HEK293 (cell line): ENCODE results near the gene FREM1.

Experiments
- CTCF ChIA-PET: fragments of 350-600 bp; formaldehyde crosslinking; extraction: SDS; loops from one replicate; lab custom pipeline; 2021; ENCODE audit warnings: antibody characterized with exemption; lab: Yijun Ruan, JAX
- POLR2A ChIA-PET: fragments of 300-600 bp; formaldehyde crosslinking; extraction: SDS; loops from one replicate; lab custom pipeline; 2020; ENCODE audit warnings: antibody characterized with exemption, inconsistent platforms; lab: Yijun Ruan, JAX
- H3K27ac ChIP-seq: fragments of 200-500 bp; sonication (Bioruptor generic); 2 replicates; pipeline ENCODE4 v1.5.1; 2014; ENCODE audit warnings: low read depth, low read length, control low read depth, inconsistent platforms; ENCODE audit errors: extremely low read depth
- H3K36me3 ChIP-seq, 2 experiments: fragments of 200-500 bp in 1 of 2; sonication (Bioruptor generic) in 1 of 2; 1 replicate in 1 of 2; 2 replicates in 1 of 2; pipeline ENCODE4 v1.5.1; 2014 to 2017; ENCODE audit warnings: inconsistent platforms in 2 of 2, low read length in 2 of 2; ENCODE audit not compliant: control insufficient read depth in 2 of 2, insufficient read depth in 1 of 2
- H3K4me1 ChIP-seq: fragments of 200-500 bp; sonication (Bioruptor generic); 2 replicates; pipeline ENCODE4 v1.5.1; 2014; ENCODE audit warnings: mild to moderate bottlenecking, low read length, inconsistent platforms; ENCODE audit not compliant: control insufficient read depth, insufficient read depth
- H3K4me3 ChIP-seq: 2 replicates; pipeline ENCODE4 v1.5.1; 2011; ENCODE audit warnings: low read depth, mild to moderate bottlenecking, control low read depth, low read length, moderate library complexity
- H3K9me3 ChIP-seq: fragments of 200-500 bp; sonication (Bioruptor generic); 2 replicates; pipeline ENCODE4 v1.5.1; 2014; ENCODE audit warnings: low read depth, low read length, inconsistent platforms; ENCODE audit not compliant: control insufficient read depth, insufficient read depth
- GLI2 ChIP-seq: fragments of 450-650 bp; formaldehyde crosslinking; IDR thresholded peaks from 2 replicates; pipeline ENCODE4; 2017; ENCODE audit warnings: missing biosample characterization, missing genetic modification characterization, low read depth, borderline replicate concordance
- GLI4 ChIP-seq: fragments of 450-650 bp; formaldehyde crosslinking; IDR thresholded peaks from 2 replicates; pipeline ENCODE4 v1.5.1; 2016; ENCODE audit warnings: missing biosample characterization, missing genetic modification characterization
- HOXD13 ChIP-seq: sonication (generic); formaldehyde crosslinking; IDR thresholded peaks from 2 replicates; pipeline ENCODE4 v1.8.0; 2022; ENCODE audit warnings: missing genetic modification reagents, borderline replicate concordance
- KLF10 ChIP-seq: fragments of 450-650 bp; IDR thresholded peaks from 2 replicates; pipeline ENCODE4 v1.5.1; 2018; ENCODE audit warnings: missing biosample characterization, mild to moderate bottlenecking, missing genetic modification characterization
- MYNN ChIP-seq: fragments of 450-650 bp; formaldehyde crosslinking; IDR thresholded peaks from 2 replicates; pipeline ENCODE4 v1.5.1; 2016; ENCODE audit warnings: missing biosample characterization, missing genetic modification characterization, borderline replicate concordance
- REPIN1 ChIP-seq: fragments of 450-650 bp; formaldehyde crosslinking; IDR thresholded peaks from 2 replicates; pipeline ENCODE4 v1.5.1; 2017; ENCODE audit warnings: missing biosample characterization, missing genetic modification characterization, low read depth
- YY1 ChIP-seq: fragments of 450-650 bp; formaldehyde crosslinking; IDR thresholded peaks from 2 replicates; pipeline ENCODE4 v1.5.1; 2018; ENCODE audit warnings: missing biosample characterization, missing genetic modification characterization
- ZBTB17 ChIP-seq: fragments of 450-650 bp; formaldehyde crosslinking; IDR thresholded peaks from 2 replicates; pipeline ENCODE4 v1.5.1; 2016; ENCODE audit warnings: missing biosample characterization, missing genetic modification characterization
- ZBTB49 ChIP-seq: fragments of 450-650 bp; formaldehyde crosslinking; IDR thresholded peaks from 2 replicates; pipeline ENCODE4 v1.5.1; 2016; ENCODE audit warnings: missing biosample characterization, missing genetic modification characterization, low read depth
- ZFP3 ChIP-seq: fragments of 450-650 bp; formaldehyde crosslinking; IDR thresholded peaks from 2 replicates; pipeline ENCODE4 v1.5.1; 2016; ENCODE audit warnings: low read depth, missing biosample characterization, missing genetic modification characterization
- ZNF174 ChIP-seq: fragments of 450-650 bp; formaldehyde crosslinking; IDR thresholded peaks from 2 replicates; pipeline ENCODE4 v1.5.0; 2017; ENCODE audit warnings: missing biosample characterization, mild to moderate bottlenecking, missing genetic modification characterization
- ZNF202 ChIP-seq: fragments of 450-650 bp; formaldehyde crosslinking; IDR thresholded peaks from 2 replicates; pipeline ENCODE4 v1.5.1; 2016; ENCODE audit warnings: missing biosample characterization, missing genetic modification characterization, borderline replicate concordance
- ZNF302 ChIP-seq: fragments of 450-650 bp; formaldehyde crosslinking; IDR thresholded peaks from 2 replicates; pipeline ENCODE4 v1.5.1; 2016; ENCODE audit warnings: missing biosample characterization, missing genetic modification characterization, low read depth
- ZNF37A ChIP-seq: fragments of 450-650 bp; IDR thresholded peaks from 2 replicates; pipeline ENCODE4 v1.5.1; 2018; ENCODE audit warnings: missing biosample characterization, missing genetic modification characterization
- ZNF473 ChIP-seq: fragments of 450-650 bp; formaldehyde crosslinking; IDR thresholded peaks from 2 replicates; pipeline ENCODE4 v1.5.1; 2017; ENCODE audit warnings: missing biosample characterization, missing genetic modification characterization
- ZNF510 ChIP-seq: fragments of 450-650 bp; formaldehyde crosslinking; IDR thresholded peaks from 2 replicates; pipeline ENCODE4 v1.5.1; 2018; ENCODE audit warnings: mild to moderate bottlenecking, missing genetic modification characterization, missing biosample characterization; ENCODE audit not compliant: insufficient replicate concordance
- ZNF548 ChIP-seq: fragments of 450-650 bp; formaldehyde crosslinking; IDR thresholded peaks from 2 replicates; pipeline ENCODE4 v1.5.1; 2016; ENCODE audit warnings: missing biosample characterization, missing genetic modification characterization
- ZNF549 ChIP-seq: fragments of 450-650 bp; IDR thresholded peaks from 2 replicates; pipeline ENCODE4 v1.5.1; 2018; ENCODE audit warnings: missing biosample characterization, missing genetic modification characterization, mild to moderate bottlenecking, inconsistent platforms, moderate library complexity
- ZNF571 ChIP-seq: fragments of 450-650 bp; formaldehyde crosslinking; IDR thresholded peaks from 2 replicates; pipeline ENCODE4 v1.5.0; 2017; ENCODE audit warnings: missing biosample characterization, missing genetic modification characterization
- ZNF580 ChIP-seq: fragments of 450-650 bp; formaldehyde crosslinking; IDR thresholded peaks from 2 replicates; pipeline ENCODE4 v1.5.1; 2016; ENCODE audit warnings: missing biosample characterization, missing genetic modification characterization
- ZNF585B ChIP-seq: fragments of 450-650 bp; formaldehyde crosslinking; IDR thresholded peaks from 2 replicates; pipeline ENCODE4 v1.5.1; 2016; ENCODE audit warnings: missing biosample characterization, missing genetic modification characterization
- ZNF610 ChIP-seq: fragments of 450-650 bp; formaldehyde crosslinking; IDR thresholded peaks from 2 replicates; pipeline ENCODE4 v1.5.1; 2016; ENCODE audit warnings: missing biosample characterization, missing genetic modification characterization, borderline replicate concordance
- ZNF624 ChIP-seq: fragments of 450-650 bp; formaldehyde crosslinking; IDR thresholded peaks from 2 replicates; pipeline ENCODE4 v1.5.1; 2017; ENCODE audit warnings: missing biosample characterization, missing genetic modification characterization
- ZNF654 ChIP-seq: fragments of 450-650 bp; formaldehyde crosslinking; IDR thresholded peaks from 2 replicates; pipeline ENCODE4 v1.5.1; 2016; ENCODE audit warnings: low read depth, missing biosample characterization, missing genetic modification characterization
- ZNF670 ChIP-seq: fragments of 450-650 bp; formaldehyde crosslinking; IDR thresholded peaks from 2 replicates; pipeline ENCODE4 v1.5.1; 2016; ENCODE audit warnings: missing biosample characterization, missing genetic modification characterization, low read depth
- ZNF776 ChIP-seq: fragments of 450-650 bp; formaldehyde crosslinking; IDR thresholded peaks from 2 replicates; pipeline ENCODE4 v1.5.0; 2017; ENCODE audit warnings: missing biosample characterization, missing genetic modification characterization, borderline replicate concordance
- ZNF792 ChIP-seq: fragments of 450-650 bp; formaldehyde crosslinking; IDR thresholded peaks from 2 replicates; pipeline ENCODE4 v1.5.1; 2016; ENCODE audit warnings: missing biosample characterization, missing genetic modification characterization
- ZNF843 ChIP-seq: fragments of 450-650 bp; formaldehyde crosslinking; IDR thresholded peaks from 2 replicates; pipeline ENCODE4 v1.5.1; 2016; ENCODE audit warnings: missing biosample characterization, missing genetic modification characterization

FREM1 gene

GRCh38 chr9:14842269-14842668 lies 68.0 kb downstream of the FREM1 start:
- ChIA-PET POLR2A (no interaction called here), CTCF (no interaction called here)
- Histone ChIP-seq H3K27ac (no peak overlapping the region), H3K4me1 (no peaks in the 10 kb centered on the region), H3K36me3 (peaks cover 0 to 10% of the 10 kb centered on the region in 2 experiments; a peak in 2 of 3 replicates), H3K4me3 (no peak overlapping the region), H3K9me3 (no peaks in the 10 kb centered on the region)
- TF ChIP-seq ZNF473 (no peak), ZNF549 (tag by site-specific recombination) (no peak), KLF10 (tag by site-specific recombination) (no peak)

GRCh38 chr9:14838701-14839100 lies 71.5 kb downstream of the FREM1 start:
- POLR2A ChIA-PET: no interaction called here
- no peak overlapping the region for H3K4me3 ChIP-seq
- TF ChIP-seq HOXD13 (CRISPR knock-in tag) (no peak), MYNN (tag by site-specific recombination) (no peak), ZNF610 (tag by site-specific recombination) (no peak), ZNF302 (tag by site-specific recombination) (no peak), ZNF580 (tag by site-specific recombination) (no peak), ZNF670 (no peak), ZNF776 (tag by site-specific recombination) (no peak), ZNF37A (tag by site-specific recombination) (no peak), ZNF202 (tag by site-specific recombination) (no peak), ZNF654 (tag by site-specific recombination) (no peak), ZBTB17 (no peak), GLI2 (tag by site-specific recombination) (no peak), ZNF548 (no peak)
- TF ChIP-seq, all 188 proteins: peak for 0
- Histone ChIP-seq H3K36me3 (peaks cover 0 to 10% of the 10 kb centered on the region in 2 experiments; a peak in 2 of 3 replicates), H3K4me1 (no peaks in the 10 kb centered on the region), H3K27ac (no peak overlapping the region), H3K9me3 (no peaks in the 10 kb centered on the region)
- CTCF ChIA-PET: interaction anchor here (0.9 to 1.8 kb wide), 4 partner anchors 8 to 95 kb away, joined by 3 to 9 read pairs (median 4); no protein-coding TSS in a partner anchor

- Histone ChIP-seq H3K9me3 (no peaks in the 10 kb centered on the region), H3K27ac (no peak overlapping the region), H3K36me3 (peaks cover 0 to under 1% of the 10 kb centered on the region in 2 experiments; a peak in 2 of 3 replicates), H3K4me3 (no peak overlapping the region), H3K4me1 (no peaks in the 10 kb centered on the region)
- CTCF ChIA-PET: no interaction called here
- POLR2A ChIA-PET: no interaction called here
- no peak for TF ChIP-seq ZNF510 (tag by site-specific recombination)
- TF ChIP-seq ZNF792: no peak
- TF ChIP-seq ZNF174 (tag by site-specific recombination): no peak
Measured at GRCh38 chr9:14836885-14837284, 73.3 kb downstream of the FREM1 start.

GRCh38 chr9:14831661-14832060 lies 78.6 kb downstream of the FREM1 start:
- H3K9me3 ChIP-seq: no peaks in the 10 kb centered on the region
- H3K27ac ChIP-seq: no peak overlapping the region
- no peak overlapping the region for H3K4me3 ChIP-seq
- ChIA-PET POLR2A (no interaction called here), CTCF (interaction anchor here (0.6 kb wide), 1 partner anchor 18 kb away, joined by 5 read pairs; no protein-coding TSS in a partner anchor)
- H3K4me1 ChIP-seq: no peaks in the 10 kb centered on the region
- H3K36me3 ChIP-seq: no peaks in the 10 kb centered on the region
- TF ChIP-seq YY1 (tag by site-specific recombination): no peak
- TF ChIP-seq ZNF624 (tag by site-specific recombination): no peak
- no peak for TF ChIP-seq ZNF843 (tag by site-specific recombination)
- no peak for TF ChIP-seq REPIN1 (tag by site-specific recombination)
- no peak for TF ChIP-seq ZNF792
- TF ChIP-seq ZFP3 (tag by site-specific recombination): no peak
- TF ChIP-seq ZBTB49 (tag by site-specific recombination): no peak
- TF ChIP-seq ZNF571 (tag by site-specific recombination): no peak
- TF ChIP-seq ZNF585B: no peak
- no peak for TF ChIP-seq GLI4 (tag by site-specific recombination)
